GM12878 (cell line): Measurements from ENCODE around the gene IFITM5. TPM values are rescaled to one million over a fixed set of nuclear protein-coding genes. Genes with fewer than 3 reads are reported as not detected.
A peak's percentile ranks its signal among the peaks of the same experiment; 100 is the strongest.

Experiments used
- CBFB ChIP-seq: IDR thresholded peaks from 2 replicates; pipeline ENCODE4 v1.6.1; 2016; ENCODE audit warnings: antibody characterized with exemption, low read depth
- CHD4 ChIP-seq: fragments of 200-600 bp; sonication (generic); IDR thresholded peaks from 2 replicates; pipeline ENCODE4 v1.6.1; 2016; ENCODE audit warnings: mild to moderate bottlenecking
- CREM ChIP-seq: IDR thresholded peaks from 2 replicates; pipeline ENCODE4 v1.6.1; 2014; ENCODE audit warnings: antibody characterized with exemption, low read depth
- ETV6 ChIP-seq, 2 experiments: fragments of 450-650 bp in 1 of 2; IDR thresholded peaks in 1 of 2; conservative IDR thresholded peaks in 1 of 2; 2 replicates each; pipeline ENCODE4 v1.6.1; 2014; ENCODE audit warnings: antibody characterized with exemption in 1 of 2, borderline replicate concordance in 1 of 2, low read depth in 1 of 2, mild to moderate bottlenecking in 1 of 2, moderate library complexity in 1 of 2
- FOXM1 ChIP-seq: IDR thresholded peaks from 2 replicates; pipeline ENCODE4 v1.6.1; 2012; ENCODE audit warnings: low read depth, mild to moderate bottlenecking, inconsistent platforms, low read length, moderate library complexity
- IKZF2 ChIP-seq, 2 experiments: fragments of 450-650 bp; IDR thresholded peaks; 2 replicates each; pipeline ENCODE4 v1.6.1; 2017; ENCODE audit warnings: mild to moderate bottlenecking in 2 of 2, moderate library complexity in 2 of 2
- IRF4 ChIP-seq: IDR thresholded peaks from 2 replicates; pipeline ENCODE4 v1.6.1; 2011; ENCODE audit warnings: low read depth, low read length
- NRF1 ChIP-seq: conservative IDR thresholded peaks from 2 replicates; pipeline ENCODE4 v1.6.1; 2011; ENCODE audit warnings: mild to moderate bottlenecking, low read depth, low read length, improper control_type of control experiment
- SIN3A ChIP-seq: IDR thresholded peaks from 2 replicates; pipeline ENCODE4 v1.6.1; 2012; ENCODE audit warnings: low read depth, low read length, improper control_type of control experiment
- SIX5 ChIP-seq: IDR thresholded peaks from 2 replicates; pipeline ENCODE4 v1.6.1; 2011; ENCODE audit warnings: mild to moderate bottlenecking, low read depth, low read length, moderate library complexity; ENCODE audit not compliant: severe bottlenecking
- STAT3 ChIP-seq: IDR thresholded peaks from 2 replicates; pipeline ENCODE4 v1.6.1; 2011; ENCODE audit warnings: low read depth, low read length, improper control_type of control experiment
- TBL1XR1 ChIP-seq: IDR thresholded peaks from 2 replicates; pipeline ENCODE4 v1.6.1; 2012; ENCODE audit warnings: low read depth, low read length, improper control_type of control experiment
- polyA plus RNA-seq, 11 experiments: library from polyadenylated mRNA; depleted of rRNA in 4 of 11; unstranded in 6 of 11; stranded (reverse) in 5 of 11; fragments of >200 nt; fragmentation: Nextera tagmentation in 4 of 11; fragmentation: Illumina TruSeq in 1 of 11; extraction: Ambion mirVana in 4 of 11; extraction: Trizol in 1 of 11; gene quantifications; 1 replicate in 1 of 11; 2 replicates in 10 of 11; pipeline versions ENCODE4 v1.2.1 to v1.2.3, GENCODE V29; 2011 to 2016; ENCODE audit warnings: inconsistent platforms in 2 of 11, missing spikeins in 2 of 11, low read depth in 1 of 11
- total RNA-seq, 4 experiments: library from RNA; depleted of rRNA in 3 of 4; stranded (reverse); fragments of >200 nt in 3 of 4; fragmentation: Illumina TruSeq in 1 of 4; extraction: Trizol in 1 of 4; gene quantifications; 2 replicates each; pipeline versions ENCODE4 v1.2.1 to v1.2.3, GENCODE V29; 2013 to 2021
- TF ChIP-seq, protein P1 (sequence below): fragments of 450-650 bp; IDR thresholded peaks from 2 replicates; pipeline ENCODE4 v1.6.1; 2014; ENCODE audit warnings: mild to moderate bottlenecking

Gene IFITM5
- total and polyA plus RNA-seq, 10 of the 15 experiments (the other 5 are each of a cell fraction or from before 2014, with no cell fraction given), result not detected

GRCh38 chr11:313787-314553 lies 14.6 kb upstream of the IFITM5 start, which contains the start of gene IFITM1 (continued):
- peak; percentile 53 for TF ChIP-seq SIX5
- no peak for TF ChIP-seq IRF4
- peak; percentile 77; the same call in 1 of the 2 replicates for TF ChIP-seq SIN3A
- TF ChIP-seq STAT3, result no peak
- no peak for TF ChIP-seq CHD4
- TF ChIP-seq, protein P1, sequence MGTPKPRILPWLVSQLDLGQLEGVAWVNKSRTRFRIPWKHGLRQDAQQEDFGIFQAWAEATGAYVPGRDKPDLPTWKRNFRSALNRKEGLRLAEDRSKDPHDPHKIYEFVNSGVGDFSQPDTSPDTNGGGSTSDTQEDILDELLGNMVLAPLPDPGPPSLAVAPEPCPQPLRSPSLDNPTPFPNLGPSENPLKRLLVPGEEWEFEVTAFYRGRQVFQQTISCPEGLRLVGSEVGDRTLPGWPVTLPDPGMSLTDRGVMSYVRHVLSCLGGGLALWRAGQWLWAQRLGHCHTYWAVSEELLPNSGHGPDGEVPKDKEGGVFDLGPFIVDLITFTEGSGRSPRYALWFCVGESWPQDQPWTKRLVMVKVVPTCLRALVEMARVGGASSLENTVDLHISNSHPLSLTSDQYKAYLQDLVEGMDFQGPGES, result no peak
- TF ChIP-seq CREM, result 0 out of 2 replicates have a peak, but pooled peaks have one; percentile 7
- TF ChIP-seq ETV6 (conservative IDR thresholded peaks at IDR 0.05 in 1 of 2, IDR thresholded peaks at IDR 0.05 in 1 of 2; ENCODE audit: borderline replicate concordance in 1 of 2, low read depth in 1 of 2), result peak in 1 of 2 experiments; percentile 87; a peak in 2 of 4 replicates
- TF ChIP-seq TBL1XR1, result no peak
- no peak for TF ChIP-seq FOXM1
- TF ChIP-seq NRF1, result no peak
- peak; percentile 56 to 58; a peak in 2 of 4 replicates for TF ChIP-seq IKZF2 (IDR thresholded peaks at IDR 0.05)
- no peak for TF ChIP-seq CBFB
